Fibroblast of skin of back (primary cell): ENCODE data around the gene RIF1.

Experiments
- DNase-seq: peaks from one replicate; pipeline ENCODE4 v3.0.0-alpha.2; 2013

Gene RIF1

DNA sequence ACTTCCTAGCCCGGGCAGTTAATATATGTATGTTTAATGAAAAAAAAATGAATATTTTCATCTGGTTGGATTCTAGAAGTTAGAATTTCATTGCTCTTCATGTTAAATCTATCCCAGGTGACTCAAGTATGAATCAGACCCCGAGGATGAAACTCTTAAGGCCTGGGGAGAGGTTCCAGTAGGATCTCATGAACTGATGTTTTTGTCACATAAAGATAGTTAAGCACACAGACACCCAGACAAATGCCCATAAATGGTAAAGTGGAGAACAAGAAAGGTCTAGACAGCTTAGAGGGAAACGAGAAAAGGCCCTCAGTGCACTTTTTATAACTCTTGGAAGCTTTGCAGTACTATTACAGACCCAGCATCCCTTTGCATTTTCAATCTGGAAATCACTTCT, 114.1 kb downstream of the RIF1 start:
- peak; percentile 67 for DNase-seq

DNA sequence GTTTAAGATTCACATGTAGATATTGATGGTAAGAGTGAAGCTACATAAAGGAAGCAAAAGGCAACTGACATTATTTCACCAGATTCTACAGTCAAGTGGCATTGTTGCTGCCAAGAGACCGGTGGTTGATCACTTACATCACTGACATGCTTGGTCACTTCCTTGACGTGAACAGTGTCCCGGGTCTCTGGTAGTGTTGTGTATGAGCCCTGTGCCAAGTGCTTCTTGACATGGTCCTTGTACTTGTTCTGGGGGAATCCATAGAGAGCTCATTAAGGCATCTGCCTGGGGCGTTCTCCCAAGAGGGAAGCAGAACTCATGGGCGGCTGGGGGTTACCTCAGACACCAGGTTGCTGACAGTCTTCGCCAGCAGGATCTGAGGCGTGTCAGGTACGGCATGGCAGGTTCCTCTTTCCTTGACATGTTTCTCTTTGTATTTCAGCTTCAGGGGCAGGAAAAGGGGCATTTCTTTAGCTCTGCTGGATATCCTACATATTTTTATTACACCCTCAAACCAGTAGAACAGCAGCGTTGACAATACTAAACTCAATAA, 116.2 kb downstream of the RIF1 start:
- no peak for DNase-seq

DNA sequence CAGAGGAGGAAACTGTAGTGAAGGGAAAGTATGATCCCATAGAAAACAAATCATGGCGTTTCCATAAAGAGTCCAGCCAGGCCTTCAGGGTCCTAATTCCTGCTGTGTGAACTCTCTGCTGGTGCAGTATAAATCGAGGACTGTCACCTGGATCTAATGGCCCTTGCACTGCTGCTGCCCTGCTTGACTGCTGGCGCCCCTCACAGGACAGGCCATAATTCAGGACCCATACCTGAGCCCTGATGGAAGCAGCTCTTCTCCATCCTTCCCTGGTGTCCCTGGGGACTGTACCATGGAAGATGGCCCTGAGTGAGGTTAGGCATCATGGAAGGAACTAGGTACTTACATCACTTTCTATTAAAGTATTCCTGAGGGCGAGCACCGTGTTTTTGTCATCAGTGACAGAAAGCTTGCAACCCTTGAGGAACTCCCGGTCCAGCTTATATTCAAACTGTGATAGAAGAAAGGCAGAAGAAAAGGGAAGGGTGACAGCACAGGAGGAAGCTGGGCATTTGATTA, 116.9 kb downstream of the RIF1 start:
- DNase-seq: no peak
